Dedifferentiated amniotic fluid mesenchymal stem cell (primary cell): ENCODE data around the gene LMAN1L.
A peak's percentile ranks its signal among the peaks of the same experiment; 100 is the strongest.

ENCODE experiments used
- DNase-seq: peaks from one replicate; pipeline ENCODE4 v3.0.0-alpha.2; 2016; ENCODE audit errors: extremely low spot score

Gene LMAN1L

DNA sequence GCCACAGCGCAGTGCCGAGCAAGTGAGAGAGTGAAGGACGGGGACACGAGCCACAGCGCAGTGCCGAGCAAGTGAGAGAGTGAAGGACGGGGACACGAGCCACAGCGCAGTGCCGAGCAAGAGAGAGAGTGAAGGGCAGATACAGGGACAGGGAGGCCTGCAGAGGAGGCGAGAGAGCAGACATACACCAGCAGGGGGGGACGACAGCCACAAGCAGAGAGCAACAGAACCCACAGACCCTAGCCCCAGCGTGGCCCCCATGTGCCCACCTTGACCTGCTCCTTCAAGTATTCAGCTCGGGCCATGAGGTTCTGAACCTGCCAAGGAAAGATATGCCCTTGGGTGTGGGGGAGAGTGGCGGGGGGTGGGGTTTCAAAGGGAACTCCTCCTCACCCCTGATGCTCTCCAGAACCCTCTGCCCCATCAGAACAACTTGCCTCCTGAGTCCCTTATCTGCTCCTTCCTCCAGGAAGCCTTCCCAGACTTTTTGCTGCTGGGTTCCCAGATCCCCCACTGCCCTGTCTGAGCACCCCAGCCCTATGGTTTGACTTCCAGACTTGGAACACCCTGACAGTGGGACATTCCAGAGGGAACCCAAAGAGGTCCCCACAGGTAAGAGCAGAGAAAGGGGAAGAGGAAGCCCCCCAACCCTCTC, 25.0 kb downstream of the LMAN1L start:
- no peak for DNase-seq

GRCh38 chr15:74838137-74838516, 25.5 kb downstream of the LMAN1L start:
- no peak for DNase-seq

DNA sequence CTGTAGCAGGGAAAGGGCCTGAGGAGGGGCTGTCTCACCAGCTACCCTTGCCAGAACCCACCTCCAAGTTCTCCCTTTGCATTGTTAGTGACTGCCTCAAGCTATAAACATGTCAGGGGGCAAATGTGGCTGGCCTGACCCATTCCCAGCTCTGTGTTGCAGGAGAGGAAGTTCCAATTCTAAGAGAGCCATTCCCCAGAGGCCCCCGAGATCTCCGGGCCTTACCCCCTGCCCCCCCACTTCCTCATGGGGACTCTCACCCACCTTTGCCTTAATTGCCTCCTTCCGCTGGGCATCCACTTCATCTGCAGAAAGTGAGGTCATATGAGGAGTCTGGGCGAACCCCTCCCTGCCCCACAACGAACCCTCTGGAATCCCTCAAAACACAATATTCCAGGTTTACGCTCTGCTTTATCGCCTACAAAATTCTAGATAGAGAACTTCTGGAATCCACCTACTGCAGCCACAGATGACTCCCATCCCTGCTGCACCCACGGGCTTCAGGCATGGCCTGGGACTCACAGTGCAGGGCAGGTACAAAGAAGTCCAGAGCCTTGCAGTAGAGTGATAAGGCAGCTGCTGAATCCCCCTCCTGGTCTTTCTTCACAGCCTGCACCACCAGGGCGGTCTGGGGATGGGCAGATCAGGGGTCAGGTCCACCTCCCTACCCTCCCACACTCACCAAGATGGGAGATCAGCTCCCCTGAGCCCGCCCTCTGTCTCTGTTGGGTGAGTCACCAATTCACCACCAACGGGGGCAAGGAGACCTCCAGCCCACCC, 26.3 kb downstream of the LMAN1L start:
- DNase-seq = no peak

DNA sequence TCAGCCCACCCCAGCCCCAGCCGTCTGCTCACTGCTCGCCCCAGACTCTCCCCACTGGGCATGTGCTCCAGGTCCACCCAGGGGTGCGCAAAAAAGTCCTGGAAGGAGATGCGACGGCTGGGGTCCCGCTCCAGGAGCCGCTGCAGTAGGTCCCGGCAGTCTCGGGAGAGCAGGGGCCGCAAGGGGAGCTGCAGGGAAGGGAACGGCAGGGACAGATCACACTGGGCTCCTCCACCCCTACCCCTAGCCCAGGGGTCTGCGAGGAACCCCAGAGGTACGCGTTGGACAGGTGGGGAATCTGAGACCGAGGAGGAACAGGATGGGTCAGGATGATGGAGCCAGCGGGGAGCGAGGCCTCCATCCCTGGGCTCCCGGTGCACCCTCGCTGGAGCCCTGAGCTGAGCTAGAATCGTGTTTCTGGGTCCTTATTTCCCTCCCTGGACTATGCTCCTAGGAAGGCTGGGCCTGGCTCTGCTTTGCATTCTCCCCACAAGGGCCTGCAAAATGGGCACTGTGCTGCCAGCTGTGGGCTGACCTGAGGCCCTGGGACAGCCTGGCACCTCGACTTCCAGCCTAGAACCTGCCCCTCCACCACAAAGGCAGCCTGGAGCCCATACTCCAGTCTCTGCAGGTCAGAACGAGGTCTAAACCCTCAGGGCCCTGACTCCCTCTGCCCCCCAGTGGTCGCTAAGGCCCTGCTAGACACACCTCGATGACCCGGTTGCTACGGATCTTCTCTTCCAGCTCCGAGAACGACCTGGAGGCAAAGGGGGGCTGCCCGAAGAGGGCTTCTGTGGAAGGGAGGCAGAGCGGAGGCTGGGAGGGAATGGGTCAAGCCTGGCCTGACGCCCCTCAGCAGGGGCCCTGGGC, 27.1 kb downstream of the LMAN1L start:
- no peak for DNase-seq

DNA sequence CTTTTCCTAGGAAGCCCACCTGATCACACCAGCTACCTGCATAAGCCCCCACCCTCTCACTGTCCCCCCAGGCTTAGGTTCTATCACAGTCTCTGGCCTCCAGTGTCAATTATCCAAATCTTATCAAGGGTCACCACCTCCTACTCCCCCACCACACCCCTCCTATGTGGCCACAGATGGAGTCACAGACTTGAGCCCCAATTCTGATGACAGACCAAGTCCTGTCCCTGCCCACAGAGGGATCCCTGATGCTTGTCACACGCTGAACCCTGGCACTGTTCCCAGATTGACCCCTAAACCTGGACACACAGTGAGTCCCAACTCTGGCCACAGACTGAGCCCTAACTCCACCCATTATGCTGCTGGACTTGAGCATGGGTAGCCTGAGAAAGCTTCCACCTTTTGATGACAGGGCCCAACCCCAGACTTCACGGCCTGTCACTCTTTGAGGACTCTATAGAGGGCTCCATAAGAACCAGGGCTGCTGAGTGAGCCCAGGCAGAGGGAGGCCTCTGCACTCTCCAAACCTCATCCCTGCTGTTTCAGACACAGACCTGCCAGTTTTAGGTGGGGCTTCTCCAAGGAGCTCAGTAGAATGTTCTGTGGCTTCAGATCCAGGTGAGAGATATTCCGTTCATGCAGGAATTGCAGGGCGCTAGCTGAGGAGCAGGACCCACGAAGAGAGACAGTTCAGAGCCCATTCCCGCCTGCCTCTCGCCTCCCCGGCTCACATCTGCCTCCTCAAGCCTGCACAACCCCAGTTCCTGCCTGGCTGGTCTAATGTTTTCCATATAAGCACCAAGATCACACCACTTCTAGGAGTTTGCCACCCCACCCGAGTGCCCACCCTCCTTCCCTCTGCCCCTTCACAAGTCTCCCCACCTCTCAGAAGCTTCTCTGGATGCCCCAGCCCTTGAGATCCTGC, 28.5 kb downstream of the LMAN1L start:
- no peak for DNase-seq

- no peak for DNase-seq
Measured at GRCh38 chr15:74841891-74842373, 29.3 kb downstream of the LMAN1L start.

DNA sequence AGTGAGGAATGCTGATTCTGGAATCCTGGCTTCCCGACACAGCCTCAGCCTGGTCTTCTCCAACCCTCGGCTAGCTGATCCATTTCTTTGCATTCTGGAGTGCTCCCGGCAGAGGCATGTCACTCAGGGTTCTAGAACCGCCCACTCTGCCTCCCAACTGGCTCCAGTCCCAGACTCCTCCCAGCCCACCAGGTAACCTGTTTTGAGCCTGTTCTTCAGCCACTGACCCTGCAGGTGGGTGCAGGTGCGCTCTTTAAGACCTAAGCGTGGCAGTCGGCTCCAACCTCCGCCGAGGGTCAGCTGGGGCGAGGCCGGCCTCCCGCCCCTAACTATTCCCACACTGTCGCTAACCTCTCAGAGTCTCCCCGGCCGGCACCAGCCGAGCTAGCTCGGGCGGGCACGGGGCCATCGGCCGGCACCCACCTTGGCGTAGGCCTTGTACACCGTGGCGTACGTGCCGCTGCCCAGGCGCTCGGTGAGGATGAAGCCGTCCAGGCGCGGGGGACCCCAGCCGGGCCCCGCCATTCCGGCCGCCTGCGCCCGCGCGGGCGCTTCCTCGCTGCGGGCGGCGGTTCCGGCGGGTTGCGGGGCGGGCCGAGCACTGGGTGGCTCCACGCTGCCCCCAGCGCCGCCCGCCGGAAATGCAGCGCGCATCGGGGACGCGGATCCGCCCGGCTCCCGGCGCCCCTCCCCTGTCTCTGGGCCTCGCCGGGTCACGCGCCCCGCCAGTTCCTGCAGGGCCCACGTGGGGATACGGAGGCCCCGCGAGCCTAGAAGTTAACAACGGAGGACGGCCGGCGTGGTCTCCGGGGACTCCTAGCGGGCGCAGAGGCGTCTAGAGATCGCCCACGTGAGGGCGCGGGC, 30.2 kb downstream of the LMAN1L start, which contains the start of gene ULK3:
Gene ULK3, minus strand, starts transcription at position 576 of the 864 bp plus-strand sequence. Its CDS starts 51 bp downstream, at position 525.
- peak; percentile 78 for DNase-seq

DNA sequence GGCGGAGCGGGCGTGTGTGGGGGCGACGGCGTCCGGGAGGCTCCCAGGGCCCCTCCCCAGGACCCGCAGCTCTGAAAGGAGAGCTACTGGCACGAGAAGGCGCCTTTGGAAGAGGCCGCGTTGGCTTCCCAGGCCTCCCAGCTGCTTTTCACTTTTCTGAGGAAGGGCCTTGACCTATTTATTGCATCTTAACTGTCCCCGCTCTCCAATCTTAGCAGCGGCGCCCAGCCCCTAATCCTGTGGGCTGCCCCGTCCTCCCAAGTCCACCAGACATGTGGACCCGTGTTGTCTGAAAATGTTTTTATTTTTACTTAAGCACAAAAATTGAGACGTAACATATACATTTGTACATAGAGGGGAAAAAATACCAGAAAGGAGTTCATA, 30.8 kb downstream of the LMAN1L start:
- no peak for DNase-seq

- DNase-seq = no peak
Measured at GRCh38 chr15:74843891-74844299, 31.3 kb downstream of the LMAN1L start.

- no peak for DNase-seq
Measured at GRCh38 chr15:74844319-74845207, 31.9 kb downstream of the LMAN1L start.

DNA sequence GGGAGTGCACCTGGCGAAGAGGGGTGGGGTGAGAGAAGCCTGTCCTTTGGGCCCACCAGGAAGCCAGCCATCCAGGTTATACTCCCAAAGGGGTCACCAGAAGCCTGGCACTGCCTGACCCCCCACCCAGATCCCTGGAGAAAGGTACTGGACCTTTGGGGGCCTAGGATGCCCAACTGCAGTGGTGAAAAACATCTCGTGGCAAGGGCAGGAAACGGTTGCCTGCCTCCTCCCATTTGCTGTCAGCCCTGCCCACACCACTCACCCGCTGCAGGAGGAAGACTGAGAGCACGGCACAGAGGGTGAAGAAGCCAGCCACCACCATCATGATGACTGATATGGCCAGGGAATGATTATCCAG, 32.6 kb downstream of the LMAN1L start:
- no peak for DNase-seq

DNA sequence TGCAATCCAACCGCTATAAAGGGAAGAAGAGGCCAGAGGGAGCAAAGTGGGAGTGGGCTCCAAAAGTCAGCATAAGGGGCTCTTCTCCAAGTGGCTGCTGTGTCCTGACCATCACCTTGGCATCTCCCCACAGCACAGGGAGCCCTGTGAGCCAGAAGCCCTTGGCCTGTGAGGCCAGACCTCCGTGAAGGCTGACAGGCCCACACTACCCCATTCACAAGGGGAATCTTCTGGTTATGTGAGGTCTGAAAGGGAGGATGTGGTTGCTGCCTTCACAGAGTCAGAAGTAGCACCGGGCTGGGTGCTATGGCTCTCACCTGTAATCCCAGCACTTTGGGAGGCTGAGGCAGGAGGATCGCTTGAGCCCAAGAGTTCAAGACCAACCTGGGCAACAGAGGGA, 32.9 kb downstream of the LMAN1L start:
- no peak for DNase-seq

DNA sequence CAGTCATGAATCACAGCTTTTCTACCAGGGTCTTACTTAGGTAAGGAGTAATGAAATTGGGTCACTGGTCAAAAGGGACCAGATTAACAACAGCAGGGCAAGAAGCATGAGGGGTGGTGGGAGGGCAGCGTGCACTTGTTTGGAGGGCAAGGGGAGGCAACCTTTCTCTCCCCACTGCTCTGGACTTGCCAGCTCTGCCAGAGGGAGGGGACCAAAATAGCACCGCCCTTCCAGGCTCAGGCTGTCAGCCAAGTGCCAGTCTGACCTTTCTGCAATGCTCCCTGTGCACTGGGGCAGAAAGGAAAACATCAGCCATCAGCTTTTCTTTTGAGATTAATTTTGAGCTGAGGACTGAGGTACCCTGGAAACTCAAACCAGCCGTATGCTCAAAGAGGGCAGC, 34.8 kb downstream of the LMAN1L start:
- DNase-seq = no peak

DNA sequence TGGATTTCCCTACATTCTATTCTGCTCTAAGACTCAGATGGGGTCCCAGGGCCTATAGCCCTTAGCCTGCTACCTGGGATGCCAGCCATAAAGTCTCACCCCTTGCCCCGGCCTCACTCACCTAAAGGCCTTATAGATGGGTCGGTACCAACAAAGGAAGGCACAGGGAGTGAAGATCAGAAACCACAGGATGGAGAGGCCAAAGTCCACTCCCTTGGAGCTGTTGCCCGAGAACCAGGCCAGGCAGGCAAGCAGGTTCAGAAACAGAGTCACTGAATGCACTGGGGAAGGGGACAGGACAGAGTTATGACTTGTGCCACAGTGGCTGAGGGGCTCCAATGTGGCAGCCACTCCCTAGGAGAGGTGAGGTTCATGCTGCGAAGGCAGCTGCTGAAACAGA, 37.8 kb downstream of the LMAN1L start:
- no peak for DNase-seq

GRCh38 chr15:74851960-74852359, 39.3 kb downstream of the LMAN1L start:
- DNase-seq = no peak

DNA sequence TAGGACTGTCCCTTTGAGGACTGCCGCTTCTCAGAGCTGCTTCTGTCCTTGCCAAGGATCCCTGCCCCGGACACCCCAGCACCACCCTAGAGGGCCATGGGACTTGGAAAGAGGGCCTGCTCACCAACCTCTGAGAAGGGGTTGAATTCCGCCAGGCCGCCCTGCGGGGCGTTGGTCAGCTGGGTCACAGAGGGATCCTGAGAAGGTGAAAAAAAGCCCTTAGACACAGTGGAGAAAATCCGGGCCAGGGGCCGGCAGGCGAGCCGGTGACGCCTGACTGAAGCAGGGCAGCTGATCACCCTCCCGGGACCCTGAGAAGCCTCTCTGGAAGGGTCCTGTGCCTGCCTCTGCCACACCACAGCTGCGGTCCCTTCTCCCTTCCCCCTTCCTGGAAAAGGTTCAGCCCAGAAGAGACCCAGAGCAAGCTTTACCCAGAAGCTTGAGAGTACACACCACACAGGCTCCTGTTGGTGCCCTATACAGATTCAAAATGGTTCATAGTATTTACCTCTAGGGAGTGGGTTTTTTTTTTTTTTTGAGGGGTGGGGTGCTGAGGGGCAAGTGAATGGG, 41.9 kb downstream of the LMAN1L start:
- DNase-seq = no peak

- DNase-seq = no peak
Measured at GRCh38 chr15:74855857-74856256, 43.2 kb downstream of the LMAN1L start.

GRCh38 chr15:74856537-74856936, 43.9 kb downstream of the LMAN1L start:
- DNase-seq = no peak

GRCh38 chr15:74857082-74857655, 44.5 kb downstream of the LMAN1L start:
- DNase-seq = no peak
